B cell (primary cell): ENCODE data around the gene NPHP4. TPM values are rescaled to one million over a fixed set of nuclear protein-coding genes. Genes with fewer than 3 reads are reported as not detected.

ENCODE experiments used
- ATAC-seq: fragments of 200-7000 bp; cut with Tn5 transposase; one replicate; pipeline ENCODE4 v1.10.0; 2021; ENCODE audit warnings: low read depth, mild to moderate bottlenecking, moderate number of reproducible peaks, moderate library complexity
- CTCF ChIA-PET: fragments of 350-600 bp; sonication (Branson Sonifier 250); formaldehyde crosslinking; loops from one replicate; lab custom pipeline; 2021; ENCODE audit warnings: antibody characterized with exemption, inconsistent platforms; lab: Charles Lee
- POLR2A ChIA-PET: fragments of 350-600 bp; sonication (Branson Sonifier 250); formaldehyde crosslinking; loops from one replicate; lab custom pipeline; 2021; ENCODE audit warnings: antibody characterized with exemption; lab: Charles Lee
- DNase-seq: peaks from one replicate; pipeline ENCODE4 v3.0.0; 2013
- H2AFZ ChIP-seq: 2 replicates; pipeline ENCODE4 v1.6.1; 2012; ENCODE audit warnings: mild to moderate bottlenecking, low read depth, low read length; ENCODE audit not compliant: insufficient read depth, poor library complexity, severe bottlenecking
- H3K27ac ChIP-seq, 2 donors: 1 replicate in 1 of 2; 2 replicates in 1 of 2; pipeline ENCODE4 v1.5.1; 2012 to 2013; ENCODE audit warnings: low read length in 2 of 2, mild to moderate bottlenecking in 2 of 2, moderate library complexity in 1 of 2
- H3K27me3 ChIP-seq, 4 experiments: fragments of 200-600 bp in 1 of 4; sonication (generic) in 1 of 4; replicated peaks in 1 of 4; 1 replicate in 2 of 4; 2 replicates in 2 of 4; pipeline versions ENCODE4 v1.6.1 to v1.7.0; 2013 to 2016; ENCODE audit warnings: low read length in 3 of 4, mild to moderate bottlenecking in 2 of 4, mixed read lengths in 1 of 4, moderate library complexity in 1 of 4; ENCODE audit not compliant: insufficient read depth in 4 of 4, control insufficient read depth in 3 of 4; ENCODE audit errors: control extremely low read depth in 1 of 4
- H3K36me3 ChIP-seq, 2 experiments: replicated peaks in 1 of 2; 1 replicate in 1 of 2; 2 replicates in 1 of 2; pipeline versions ENCODE4 v1.6.1 to v1.7.1; 2013; ENCODE audit warnings: low read length in 1 of 2; ENCODE audit not compliant: insufficient read depth in 2 of 2, control insufficient read depth in 1 of 2; ENCODE audit errors: control extremely low read depth in 1 of 2, extremely low read depth in 1 of 2
- H3K4me1 ChIP-seq, 2 donors: fragments of 200-600 bp in 1 of 2; sonication (generic) in 1 of 2; 1 replicate in 1 of 2; 2 replicates in 1 of 2; pipeline versions ENCODE4 v1.5.1 to v1.6.1; 2013 to 2017; ENCODE audit warnings: low read length in 2 of 2; ENCODE audit not compliant: control insufficient read depth in 2 of 2, insufficient read depth in 2 of 2
- H3K4me2 ChIP-seq: replicated peaks from 2 replicates; pipeline ENCODE3; 2012; ENCODE audit warnings: mild to moderate bottlenecking, low read depth, low read length; ENCODE audit not compliant: poor library complexity, severe bottlenecking
- H3K4me3 ChIP-seq, 5 experiments: fragments of 200-600 bp in 1 of 5; sonication (generic) in 1 of 5; 1 replicate in 3 of 5; 2 replicates in 2 of 5; pipeline versions ENCODE4 v1.5.1 to v1.7.0; 2011 to 2016; ENCODE audit warnings: low read length in 4 of 5, mild to moderate bottlenecking in 4 of 5, low read depth in 2 of 5, control low read depth in 1 of 5, moderate library complexity in 1 of 5; ENCODE audit not compliant: insufficient read depth in 1 of 5; ENCODE audit errors: control extremely low read depth in 1 of 5, extremely low read depth in 1 of 5
- H3K79me2 ChIP-seq: fragments of 200-600 bp; sonication (generic); one replicate; pipeline ENCODE4 v1.6.0; 2016; ENCODE audit warnings: low read length; ENCODE audit not compliant: control insufficient read depth, insufficient read depth
- H3K9ac ChIP-seq: fragments of 200-600 bp; sonication (generic); 2 replicates; pipeline ENCODE4 v1.6.1; 2017; ENCODE audit warnings: mild to moderate bottlenecking, low read length, moderate library complexity
- H3K9me3 ChIP-seq, 3 donors: one replicate each; pipeline versions ENCODE4 v1.6.1 to v1.7.1; 2013; ENCODE audit warnings: low read length in 2 of 3; ENCODE audit not compliant: control insufficient read depth in 2 of 3, insufficient read depth in 1 of 3; ENCODE audit errors: control extremely low read depth in 1 of 3
- H4K20me1 ChIP-seq: 2 replicates; pipeline ENCODE4 v1.6.0; 2012; ENCODE audit warnings: mild to moderate bottlenecking, low read length; ENCODE audit not compliant: insufficient read depth, control insufficient read depth, poor library complexity, severe bottlenecking
- H3K27ac Mint-ChIP-seq: one replicate; pipeline ENCODE4 v1.8.0; 2021; ENCODE audit warnings: mixed read lengths
- H3K27me3 Mint-ChIP-seq: one replicate; pipeline ENCODE4 v1.8.0; 2021; ENCODE audit warnings: mixed read lengths
- H3K4me1 Mint-ChIP-seq: one replicate; pipeline ENCODE4 v1.8.0; 2021; ENCODE audit warnings: mixed read lengths
- H3K4me3 Mint-ChIP-seq: one replicate; pipeline ENCODE4 v1.8.0; 2021; ENCODE audit warnings: mixed read lengths
- H3K9me3 Mint-ChIP-seq: one replicate; pipeline ENCODE4 v1.8.0; 2022; ENCODE audit warnings: mixed read lengths; ENCODE audit not compliant: insufficient read depth
- CTCF ChIP-seq: fragments of 200-600 bp; IDR thresholded peaks from one replicate; pipeline ENCODE4 v1.8.0; 2022; ENCODE audit warnings: antibody characterized with exemption, mild to moderate bottlenecking
- EZH2 ChIP-seq: IDR thresholded peaks from 2 replicates; pipeline ENCODE4 v1.6.1; 2012; ENCODE audit warnings: borderline replicate concordance, low read depth, mild to moderate bottlenecking, moderate library complexity, low read length; ENCODE audit not compliant: insufficient read depth, poor library complexity, severe bottlenecking
- WGBS: methylation state at CpG from one replicate; pipeline ENCODE4 v1.1.5; 2013; ENCODE audit warnings: missing lambda C conversion rate; ENCODE audit not compliant: insufficient coverage; 5-methylcytosine and 5-hydroxymethylcytosine counted together
- intact Hi-C: fragments of 100-400 bp; cut with micrococcal nuclease; formaldehyde crosslinking; loops from one replicate; pipeline ENCODE4 v1.10.0; 2022
- polyA plus RNA-seq: library from polyadenylated mRNA; depleted of rRNA; stranded (reverse); fragments of >200 nt; gene quantifications from 2 replicates; pipeline ENCODE4 v1.2.3, GENCODE V29; 2012
- total RNA-seq, 2 donors: library from RNA; stranded (reverse); fragments of 120-200 nt in 1 of 2; gene quantifications; 1 replicate in 1 of 2; 2 replicates in 1 of 2; pipeline versions ENCODE4 v1.2.3 to v1.2.4, GENCODE V29; 2013 to 2022

The NPHP4 gene
- total and polyA plus RNA-seq, 2 donors (not counting 1 experiment from before 2014, with no cell fraction given), result 6.5 to 14.8 TPM

GRCh38 chr1:5847013-5847659 is 145.1 kb downstream of the NPHP4 start:
- Mint-ChIP-seq H3K4me3 (no peak overlapping the region), H3K27me3 (no peaks in the 10 kb centered on the region), H3K27ac (no peak overlapping the region), H3K4me1 (no peaks in the 10 kb centered on the region), H3K9me3 (no peaks in the 10 kb centered on the region)
- ChIA-PET POLR2A (no interaction called here), CTCF (no interaction called here)
- Histone ChIP-seq H3K4me2 (no peak overlapping the region), H3K36me3 (no peaks in the 10 kb centered on the region), H3K27me3 (no peaks in the 10 kb centered on the region), H3K4me3 (no peak overlapping the region), H3K27ac (no peak overlapping the region), H3K4me1 (no peaks in the 10 kb centered on the region), H3K9me3 (no peaks in the 10 kb centered on the region), H3K9ac (no peak overlapping the region), H2AFZ (no peak overlapping the region), H3K79me2 (no peaks in the 10 kb centered on the region), H4K20me1 (no peaks in the 10 kb centered on the region)
- intact Hi-C loops, result no loop called here
- ATAC-seq (no peak), DNase-seq (no peak)
- no peak for TF ChIP-seq CTCF
- 41% methylated on average over 27 of the region's 27 CpGs for WGBS

GRCh38 chr1:5845376-5845775 is 146.8 kb downstream of the NPHP4 start:
- Histone ChIP-seq H3K79me2 (no peaks in the 10 kb centered on the region), H3K4me3 (no peak overlapping the region), H2AFZ (no peak overlapping the region), H3K27me3 (no peaks in the 10 kb centered on the region), H3K9me3 (no peaks in the 10 kb centered on the region), H4K20me1 (no peaks in the 10 kb centered on the region), H3K36me3 (no peaks in the 10 kb centered on the region), H3K4me2 (no peak overlapping the region), H3K9ac (no peak overlapping the region), H3K27ac (no peak overlapping the region), H3K4me1 (no peaks in the 10 kb centered on the region)
- WGBS, result 68% methylated on average over 4 of the region's 5 CpGs
- no peaks in the 10 kb centered on the region for H3K27me3 Mint-ChIP-seq
- TF ChIP-seq EZH2 (no peak), CTCF (no peak)
- ATAC-seq, result no peak
- POLR2A ChIA-PET, result no interaction called here
- CTCF ChIA-PET, result no interaction called here
- no peak for DNase-seq
- no peak overlapping the region for H3K27ac Mint-ChIP-seq
- intact Hi-C loops, result no loop called here
- H3K4me1 Mint-ChIP-seq, result no peaks in the 10 kb centered on the region
- H3K4me3 Mint-ChIP-seq, result no peak overlapping the region
- no peaks in the 10 kb centered on the region for H3K9me3 Mint-ChIP-seq
